Skeletal muscle tissue (tissue), 4 donors: ENCODE measurements around the gene NAAA. TPM values are rescaled to one million over a fixed set of nuclear protein-coding genes. Genes with fewer than 3 reads are reported as not detected.

Source experiments
- H3K27ac ChIP-seq: one replicate; pipeline ENCODE4 v1.7.0; 2013; ENCODE audit warnings: mild to moderate bottlenecking, low read depth, low read length, inconsistent platforms
- H3K27me3 ChIP-seq, 3 donors: one replicate each; pipeline ENCODE4 v1.7.0; 2013; ENCODE audit warnings: low read length in 3 of 3; ENCODE audit not compliant: control insufficient read depth in 3 of 3, insufficient read depth in 3 of 3
- H3K36me3 ChIP-seq, 3 donors: one replicate each; pipeline ENCODE4 v1.7.0; 2013; ENCODE audit warnings: low read length in 3 of 3; ENCODE audit not compliant: control insufficient read depth in 3 of 3, insufficient read depth in 3 of 3
- H3K4me1 ChIP-seq, 3 donors: one replicate each; pipeline ENCODE4 v1.7.0; 2013; ENCODE audit warnings: low read length in 3 of 3, mild to moderate bottlenecking in 3 of 3; ENCODE audit not compliant: control insufficient read depth in 3 of 3, insufficient read depth in 3 of 3
- H3K4me3 ChIP-seq, 3 donors: one replicate each; pipeline ENCODE4 v1.7.0; 2013; ENCODE audit warnings: low read length in 3 of 3
- H3K9ac ChIP-seq, 3 donors: one replicate each; pipeline ENCODE4 v1.7.0; 2013; ENCODE audit warnings: low read length in 3 of 3, mild to moderate bottlenecking in 3 of 3, moderate library complexity in 2 of 3, low read depth in 1 of 3
- H3K9me3 ChIP-seq, 3 donors: one replicate each; pipeline ENCODE4 v1.7.0; 2013; ENCODE audit warnings: low read length in 3 of 3; ENCODE audit not compliant: control insufficient read depth in 3 of 3
- total RNA-seq: library from RNA; depleted of rRNA; stranded (reverse); fragments of >200 nt; gene quantifications from one replicate; pipeline ENCODE4 v1.2.3, GENCODE V29; 2014
- donor health status: Osteomylitis.

The NAAA gene
- total RNA-seq, 1 donor from 2014 or later, result 13.0 TPM

DNA sequence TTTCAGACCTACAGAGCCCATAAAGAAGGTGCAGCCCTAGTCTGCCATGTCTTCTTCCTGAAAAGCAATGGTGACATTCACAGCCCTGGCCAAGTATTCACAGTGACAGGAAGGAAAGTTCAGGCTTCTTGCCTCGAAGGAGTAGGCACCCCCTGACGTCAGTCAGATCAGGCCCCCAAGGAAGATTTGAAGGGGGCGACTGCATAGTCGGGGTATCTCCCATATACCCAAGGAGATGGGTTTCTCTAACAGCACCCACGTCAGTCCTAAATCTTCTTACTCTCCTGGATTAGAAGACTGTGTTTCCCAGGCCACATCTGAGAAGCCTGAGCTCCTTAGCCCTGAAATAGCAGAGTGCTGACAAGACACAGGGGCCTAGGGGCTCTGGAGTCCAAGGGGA is 38.5 kb downstream of the NAAA start, which contains the start of gene PPEF2:
PPEF2 (minus strand) TSS at position 101 of the 400 bp plus-strand sequence. CDS start 6,127 bp downstream, outside the sequence.
- Histone ChIP-seq H3K4me3 (no peak within 1 kb of the TSS), H3K36me3 (no peaks in the 10 kb centered on the region), H3K27me3 (no peaks in the 10 kb centered on the region), H3K9ac (no peak within 1 kb of the TSS), H3K4me1 (no peaks in the 10 kb centered on the region), H3K9me3 (no peaks in the 10 kb centered on the region), H3K27ac (no peak within 1 kb of the TSS)

- Histone ChIP-seq H3K4me1 (no peaks in the 10 kb centered on the region), H3K27ac (no peak overlapping the region), H3K9ac (no peak overlapping the region), H3K36me3 (no peaks in the 10 kb centered on the region), H3K9me3 (no peaks in the 10 kb centered on the region), H3K27me3 (no peaks in the 10 kb centered on the region), H3K4me3 (no peak overlapping the region)
These were observed 42.3 kb downstream of the NAAA start for GRCh38 chr4:75898536-75898935.

- H3K9me3 ChIP-seq, result no peaks in the 10 kb centered on the region
- no peak overlapping the region for H3K27ac ChIP-seq
- no peaks in the 10 kb centered on the region for H3K4me1 ChIP-seq
- H3K4me3 ChIP-seq, result no peak overlapping the region
- H3K27me3 ChIP-seq, result peaks cover 0 to 4% (median 0%) of the 10 kb centered on the region in 3 donors
- H3K9ac ChIP-seq, result no peak overlapping the region
- H3K36me3 ChIP-seq, result no peaks in the 10 kb centered on the region
These were observed 45.0 kb downstream of the NAAA start for GRCh38 chr4:75895744-75896314.

- Histone ChIP-seq H3K27me3 (peaks cover 0 to 4% (median 0%) of the 10 kb centered on the region in 3 donors), H3K9ac (no peak overlapping the region), H3K27ac (no peak overlapping the region), H3K4me3 (no peak overlapping the region), H3K36me3 (no peaks in the 10 kb centered on the region), H3K9me3 (no peaks in the 10 kb centered on the region), H3K4me1 (no peaks in the 10 kb centered on the region)
These were observed 48.3 kb downstream of the NAAA start for GRCh38 chr4:75892508-75892907.

DNA sequence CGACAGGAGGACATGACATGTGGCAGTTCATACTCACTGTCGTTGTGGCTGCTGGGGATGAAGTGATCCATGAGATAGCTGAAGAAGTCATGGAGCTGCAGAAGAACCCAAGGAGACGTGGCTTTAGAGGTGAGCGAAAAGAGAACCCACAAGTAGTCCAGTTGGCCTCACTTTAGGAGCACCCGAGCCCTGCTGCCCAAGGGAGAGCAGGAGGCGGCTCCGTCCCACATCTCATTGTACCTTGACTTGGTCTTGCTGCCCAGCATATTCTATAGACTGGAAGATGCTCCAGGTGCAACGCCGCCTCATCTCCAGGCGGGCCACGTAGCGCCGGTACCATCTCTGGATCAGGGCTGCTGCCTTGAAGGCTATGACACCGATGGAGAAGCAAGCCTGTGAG is 49.2 kb downstream of the NAAA start:
- H3K9me3 ChIP-seq, result no peaks in the 10 kb centered on the region

DNA sequence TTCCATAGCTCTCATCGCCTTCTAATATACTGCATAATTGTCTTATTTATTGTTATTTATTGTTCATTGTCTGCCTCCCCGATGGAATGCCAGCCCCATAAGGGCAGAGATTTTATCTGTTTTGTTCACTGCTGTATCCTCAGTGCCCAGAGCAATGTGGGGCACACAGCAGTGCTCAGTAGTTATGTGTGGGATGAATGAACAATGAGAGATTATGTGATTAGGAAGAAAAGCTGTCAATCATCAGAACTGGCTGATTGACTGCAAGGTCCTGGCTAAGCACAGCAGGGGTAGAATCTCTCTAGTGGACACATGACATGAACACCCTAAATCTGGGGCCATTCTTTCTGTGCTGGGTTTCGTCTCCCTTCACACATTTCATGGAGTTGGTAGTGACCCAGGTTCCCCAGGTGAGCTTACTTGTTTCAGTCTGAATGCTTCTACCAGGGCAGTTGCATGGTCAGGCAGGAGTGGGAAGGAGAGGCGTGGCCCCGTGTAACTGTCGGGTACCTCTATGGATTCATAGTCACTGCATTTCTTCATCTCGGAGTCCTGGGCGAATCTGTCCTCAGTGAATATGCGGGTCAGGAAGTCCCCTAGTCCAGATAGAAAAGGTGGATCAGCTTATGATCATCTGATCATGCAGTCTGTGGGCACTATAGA is 51.1 kb downstream of the NAAA start:
- Histone ChIP-seq H3K4me1 (no peaks in the 10 kb centered on the region), H3K4me3 (no peak overlapping the region), H3K9ac (no peak overlapping the region), H3K27ac (no peak overlapping the region), H3K36me3 (no peaks in the 10 kb centered on the region), H3K27me3 (peaks cover 0 to 4% (median 0%) of the 10 kb centered on the region in 3 donors), H3K9me3 (no peaks in the 10 kb centered on the region)

More for the DNA sequence above, 49.2 kb downstream of the NAAA start:
- H3K36me3 ChIP-seq, result no peaks in the 10 kb centered on the region
- no peak overlapping the region for H3K9ac ChIP-seq
- H3K4me3 ChIP-seq, result no peak overlapping the region
- no peak overlapping the region for H3K27ac ChIP-seq
- no peaks in the 10 kb centered on the region for H3K4me1 ChIP-seq
- H3K27me3 ChIP-seq, result peaks cover 0 to 4% (median 0%) of the 10 kb centered on the region in 3 donors

DNA sequence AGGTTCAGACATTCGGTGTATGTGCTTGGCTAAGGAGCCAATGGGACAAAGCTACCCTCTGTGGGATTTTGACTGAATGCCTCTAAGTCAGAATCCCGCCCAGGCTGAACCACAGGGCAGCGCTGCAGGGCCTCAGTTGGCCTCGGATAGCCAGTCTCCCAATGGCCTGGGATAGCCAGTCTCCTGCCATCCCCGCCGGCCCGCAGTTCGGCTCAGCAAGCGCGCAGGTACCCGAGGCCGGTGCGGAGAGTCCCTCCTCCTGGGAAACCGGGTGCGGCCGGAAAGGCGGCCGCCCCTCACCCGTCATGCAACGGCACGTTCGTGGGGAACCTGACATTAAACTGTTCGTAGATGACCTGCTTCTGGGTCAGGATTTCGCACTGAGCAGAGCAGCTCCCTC is 54.7 kb downstream of the NAAA start:
- H3K36me3 ChIP-seq, result no peaks in the 10 kb centered on the region
- H3K27me3 ChIP-seq, result no peaks in the 10 kb centered on the region

DNA sequence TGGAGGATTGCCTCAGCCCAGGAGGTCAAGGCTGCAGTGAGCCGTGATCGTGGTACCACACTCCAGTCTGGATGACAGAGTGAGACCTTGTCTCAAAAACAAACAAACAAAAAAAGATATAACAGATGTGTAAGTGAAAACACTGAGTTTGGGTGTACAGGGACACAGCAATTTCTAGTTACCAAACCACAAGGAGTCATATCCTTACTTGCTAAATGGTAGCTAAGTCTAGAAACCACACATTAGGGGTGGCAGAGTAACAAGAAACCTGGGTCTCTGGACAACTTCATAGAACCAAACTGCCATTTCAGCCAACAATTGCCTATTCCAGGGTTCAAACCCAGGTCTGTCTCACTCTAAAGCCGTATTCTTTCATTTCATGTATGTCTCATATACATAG is 59.3 kb downstream of the NAAA start:
- Histone ChIP-seq H3K36me3 (no peaks in the 10 kb centered on the region), H3K4me3 (no peak overlapping the region), H3K27ac (no peak overlapping the region), H3K4me1 (no peaks in the 10 kb centered on the region), H3K9me3 (no peaks in the 10 kb centered on the region), H3K9ac (no peak overlapping the region), H3K27me3 (no peaks in the 10 kb centered on the region)

More for the DNA sequence above, 54.7 kb downstream of the NAAA start:
- no peak overlapping the region for H3K4me3 ChIP-seq
- H3K9me3 ChIP-seq, result no peaks in the 10 kb centered on the region
- H3K9ac ChIP-seq, result no peak overlapping the region
- H3K27ac ChIP-seq, result no peak overlapping the region
- no peaks in the 10 kb centered on the region for H3K4me1 ChIP-seq

GRCh38 chr4:75880278-75880677 is 60.5 kb downstream of the NAAA start:
- H3K27ac ChIP-seq, result no peak overlapping the region
- H3K4me3 ChIP-seq, result no peak overlapping the region
- no peaks in the 10 kb centered on the region for H3K36me3 ChIP-seq
- no peak overlapping the region for H3K9ac ChIP-seq
- no peaks in the 10 kb centered on the region for H3K27me3 ChIP-seq
- no peaks in the 10 kb centered on the region for H3K9me3 ChIP-seq
- H3K4me1 ChIP-seq, result no peaks in the 10 kb centered on the region

DNA sequence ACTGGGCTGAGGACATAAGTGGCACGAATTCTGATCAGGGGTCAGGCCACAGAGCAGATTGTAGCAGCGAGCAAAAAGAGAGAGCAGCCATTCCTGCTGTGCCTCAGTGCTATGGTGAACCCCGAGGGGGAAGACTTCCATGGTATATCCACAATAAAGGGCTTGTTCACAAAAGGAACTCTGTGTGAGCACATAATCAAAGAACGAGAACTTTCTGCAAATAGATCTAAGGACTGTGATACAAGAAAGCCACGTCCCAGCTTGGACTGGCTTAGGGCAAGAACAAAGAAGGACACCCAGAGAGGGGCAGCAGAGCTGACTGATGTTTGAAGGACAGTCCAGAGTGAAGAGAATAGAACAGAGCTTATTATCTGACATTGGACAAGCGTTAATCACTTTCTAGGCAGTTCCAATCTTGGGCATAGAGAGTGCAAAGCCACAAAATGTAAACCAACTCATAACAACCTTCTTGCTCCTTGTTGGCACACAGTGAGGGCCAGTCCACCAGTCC is 62.5 kb downstream of the NAAA start:
- no peaks in the 10 kb centered on the region for H3K9me3 ChIP-seq
- H3K4me3 ChIP-seq, result no peak overlapping the region
- H3K27ac ChIP-seq, result no peak overlapping the region
- H3K4me1 ChIP-seq, result no peaks in the 10 kb centered on the region
- H3K36me3 ChIP-seq, result no peaks in the 10 kb centered on the region
- H3K9ac ChIP-seq, result no peak overlapping the region
- no peaks in the 10 kb centered on the region for H3K27me3 ChIP-seq
